ENCODE results near the gene FAM53C.

The FAM53C gene

DNA sequence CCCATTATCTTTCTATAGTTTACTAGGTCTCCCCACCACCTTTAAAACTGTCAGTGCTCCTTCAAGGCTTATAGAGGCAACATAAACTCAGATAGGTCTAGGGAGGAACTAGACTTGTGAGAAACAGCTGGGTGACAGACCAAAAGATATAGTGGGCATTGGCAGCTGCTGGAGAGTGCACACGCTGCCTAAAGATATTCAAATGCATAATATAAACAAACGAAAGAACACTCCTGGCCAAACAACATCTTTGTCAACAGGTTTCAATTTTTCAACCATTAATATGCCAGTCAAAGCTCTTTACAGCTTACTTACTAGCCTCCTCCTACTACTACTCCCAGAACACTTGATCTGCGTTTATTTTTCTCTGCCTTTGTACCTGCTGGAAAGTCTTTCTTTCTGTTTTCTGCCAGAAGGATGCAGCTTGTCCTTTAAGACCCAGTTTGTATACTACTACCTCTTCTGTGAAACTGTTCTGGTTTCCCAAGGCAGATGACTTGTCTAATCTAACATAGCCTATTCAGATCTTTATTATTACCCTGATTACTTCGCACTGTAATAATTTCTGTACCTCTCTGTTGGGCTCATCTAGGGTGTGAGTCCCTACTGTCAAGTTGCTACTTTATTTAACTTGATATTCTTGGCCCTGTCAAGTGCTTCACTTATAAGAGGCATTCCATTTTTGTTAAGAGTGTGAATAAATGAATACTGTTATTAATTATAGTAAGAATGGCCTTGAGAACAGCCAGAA, 28.7 kb downstream of the FAM53C start:
- Histone ChIP-seq H3K27me3 (ENCODE audit: insufficient read depth, low read length, poor library complexity, severe bottlenecking) (no peaks in the 10 kb centered on the region), H2AFZ (ENCODE audit: low read length) (no peak overlapping the region), H3K9ac (ENCODE audit: low read depth, low read length, poor library complexity, severe bottlenecking) (no peak overlapping the region), H3K9me3 (ENCODE audit: insufficient read depth, low read depth, low read length) (no peaks in the 10 kb centered on the region), H3K36me3 (ENCODE audit: insufficient read depth, low read length) (no peaks in the 10 kb centered on the region), H3K4me1 (ENCODE audit: insufficient read depth, low read length, poor library complexity, severe bottlenecking) (peaks cover 9% of the 10 kb centered on the region), H3K9me2 (replicated peaks; ENCODE audit: low read depth, low read length) (no peaks in the 10 kb centered on the region), H3K4me3 (ENCODE audit: low read length, poor library complexity, severe bottlenecking) (no peak overlapping the region), H4K20me1 (ENCODE audit: insufficient read depth, low read length, poor library complexity, severe bottlenecking) (peaks cover 70% of the 10 kb centered on the region), H3F3A (ENCODE audit: low read depth) (no peaks in the 10 kb centered on the region), H3K4me2 (ENCODE audit: low read depth, low read length, poor library complexity, severe bottlenecking) (no peak overlapping the region), H3K79me2 (ENCODE audit: insufficient read depth, low read length) (peaks cover 95% of the 10 kb centered on the region)
- TF ChIP-seq, protein P1, sequence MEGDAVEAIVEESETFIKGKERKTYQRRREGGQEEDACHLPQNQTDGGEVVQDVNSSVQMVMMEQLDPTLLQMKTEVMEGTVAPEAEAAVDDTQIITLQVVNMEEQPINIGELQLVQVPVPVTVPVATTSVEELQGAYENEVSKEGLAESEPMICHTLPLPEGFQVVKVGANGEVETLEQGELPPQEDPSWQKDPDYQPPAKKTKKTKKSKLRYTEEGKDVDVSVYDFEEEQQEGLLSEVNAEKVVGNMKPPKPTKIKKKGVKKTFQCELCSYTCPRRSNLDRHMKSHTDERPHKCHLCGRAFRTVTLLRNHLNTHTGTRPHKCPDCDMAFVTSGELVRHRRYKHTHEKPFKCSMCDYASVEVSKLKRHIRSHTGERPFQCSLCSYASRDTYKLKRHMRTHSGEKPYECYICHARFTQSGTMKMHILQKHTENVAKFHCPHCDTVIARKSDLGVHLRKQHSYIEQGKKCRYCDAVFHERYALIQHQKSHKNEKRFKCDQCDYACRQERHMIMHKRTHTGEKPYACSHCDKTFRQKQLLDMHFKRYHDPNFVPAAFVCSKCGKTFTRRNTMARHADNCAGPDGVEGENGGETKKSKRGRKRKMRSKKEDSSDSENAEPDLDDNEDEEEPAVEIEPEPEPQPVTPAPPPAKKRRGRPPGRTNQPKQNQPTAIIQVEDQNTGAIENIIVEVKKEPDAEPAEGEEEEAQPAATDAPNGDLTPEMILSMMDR (conservative IDR thresholded peaks at IDR 0.05; ENCODE audit: low read length) = no peak

DNA sequence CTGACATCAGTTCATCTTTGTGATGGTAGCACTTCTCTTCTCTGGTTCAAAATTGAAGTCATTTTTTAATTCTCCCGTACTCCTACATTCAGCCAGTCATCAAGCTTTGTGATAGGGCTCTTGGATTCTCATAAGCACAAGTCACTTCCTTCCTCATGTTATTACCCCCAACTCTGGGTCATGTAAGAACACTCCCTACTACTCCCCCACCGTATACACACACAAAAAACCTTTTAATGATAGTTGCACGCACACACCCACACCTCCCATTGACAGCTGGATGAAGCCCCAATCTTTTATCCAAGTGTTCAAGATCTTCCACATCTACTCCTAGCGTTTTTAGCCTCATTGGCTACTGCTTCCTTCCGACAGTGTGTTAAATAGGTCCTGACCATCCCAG, 31.2 kb downstream of the FAM53C start:
- TF ChIP-seq EZH2phosphoT487 (IDR thresholded peaks at IDR 0.05; ENCODE audit: borderline replicate concordance) = no peak
- TF ChIP-seq, protein P1 (conservative IDR thresholded peaks at IDR 0.05; ENCODE audit: low read length) = no peak
- peaks cover 70% of the 10 kb centered on the region for H4K20me1 ChIP-seq (ENCODE audit: insufficient read depth, low read length, poor library complexity, severe bottlenecking)
- peaks cover 9% of the 10 kb centered on the region for H3K4me1 ChIP-seq (ENCODE audit: insufficient read depth, low read length, poor library complexity, severe bottlenecking)
- no peak overlapping the region for H3K4me3 ChIP-seq (ENCODE audit: low read length, poor library complexity, severe bottlenecking)
- peaks cover 17% of the 10 kb centered on the region for H3K36me3 ChIP-seq (ENCODE audit: insufficient read depth, low read length)
- no peaks in the 10 kb centered on the region for H3K9me3 ChIP-seq (ENCODE audit: insufficient read depth, low read depth, low read length)
- no peak overlapping the region for H3K4me2 ChIP-seq (ENCODE audit: low read depth, low read length, poor library complexity, severe bottlenecking)
- H3F3A ChIP-seq (ENCODE audit: low read depth) = no peaks in the 10 kb centered on the region
- no peak overlapping the region for H3K9ac ChIP-seq (ENCODE audit: low read depth, low read length, poor library complexity, severe bottlenecking)
- no peak overlapping the region for H2AFZ ChIP-seq (ENCODE audit: low read length)
- H3K9me2 ChIP-seq (replicated peaks; ENCODE audit: low read depth, low read length) = no peaks in the 10 kb centered on the region
- no peaks in the 10 kb centered on the region for H3K27me3 ChIP-seq (ENCODE audit: insufficient read depth, low read length, poor library complexity, severe bottlenecking)
- H3K79me2 ChIP-seq (ENCODE audit: insufficient read depth, low read length) = peaks cover 90% of the 10 kb centered on the region

DNA sequence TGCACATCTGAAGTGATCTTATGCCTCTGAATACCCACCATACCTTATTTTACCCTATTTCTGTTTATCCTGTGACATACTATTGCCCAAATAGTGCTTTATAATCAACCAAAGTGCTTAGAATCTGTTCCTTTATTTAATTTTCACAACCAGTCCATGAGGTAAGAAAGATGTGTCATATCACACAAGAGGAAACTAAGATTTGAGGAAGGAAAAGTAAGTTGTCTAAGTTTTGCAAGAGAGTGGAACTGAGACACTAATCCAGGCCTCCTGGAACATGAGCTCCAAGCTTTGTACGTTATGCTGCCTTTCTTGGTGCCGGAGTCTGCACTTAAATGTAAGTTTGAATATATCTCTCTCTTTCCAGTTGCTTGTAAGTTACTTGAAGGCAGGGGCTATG, 31.6 kb downstream of the FAM53C start:
- Histone ChIP-seq H3K79me2 (ENCODE audit: insufficient read depth, low read length) (peaks cover 86% of the 10 kb centered on the region), H3K9me2 (replicated peaks; ENCODE audit: low read depth, low read length) (no peaks in the 10 kb centered on the region), H3F3A (ENCODE audit: low read depth) (no peaks in the 10 kb centered on the region), H3K4me2 (ENCODE audit: low read depth, low read length, poor library complexity, severe bottlenecking) (no peak overlapping the region), H3K9me3 (ENCODE audit: insufficient read depth, low read depth, low read length) (no peaks in the 10 kb centered on the region), H3K27me3 (ENCODE audit: insufficient read depth, low read length, poor library complexity, severe bottlenecking) (no peaks in the 10 kb centered on the region), H3K9ac (ENCODE audit: low read depth, low read length, poor library complexity, severe bottlenecking) (no peak overlapping the region), H3K4me1 (ENCODE audit: insufficient read depth, low read length, poor library complexity, severe bottlenecking) (peaks cover 9% of the 10 kb centered on the region), H3K36me3 (ENCODE audit: insufficient read depth, low read length) (peaks cover 22% of the 10 kb centered on the region), H3K4me3 (ENCODE audit: low read length, poor library complexity, severe bottlenecking) (no peak overlapping the region), H2AFZ (ENCODE audit: low read length) (no peak overlapping the region), H4K20me1 (ENCODE audit: insufficient read depth, low read length, poor library complexity, severe bottlenecking) (peaks cover 65% of the 10 kb centered on the region)
- no peak for TF ChIP-seq EZH2phosphoT487 (IDR thresholded peaks at IDR 0.05; ENCODE audit: borderline replicate concordance)
- TF ChIP-seq, protein P1 (conservative IDR thresholded peaks at IDR 0.05; ENCODE audit: low read length) = no peak
